ENCODE measurements around the gene HTR2A. TPM values are rescaled to one million over a fixed set of nuclear protein-coding genes. Genes with fewer than 3 reads are reported as not detected.

Gene HTR2A
- total RNA-seq (1 to 10 TPM in 1 of 2 donors, under 1 TPM in 1; 0.71 to 1.1 TPM), polyA plus RNA-seq (under 1 TPM; 0.09 to 0.16 TPM)
- long read RNA-seq, donor 1, result 0 reads
- long read RNA-seq, donor 2, result 0 reads
- long read RNA-seq, donor 3, partial matches to known transcripts, result 0 of 1 reads
- long read RNA-seq, donor 3, other reads (novel, unspliced or antisense), result 0 of 1 reads
- long read RNA-seq, donor 4, result 0 reads
- long read RNA-seq, donor 5, result 0 reads

DNA sequence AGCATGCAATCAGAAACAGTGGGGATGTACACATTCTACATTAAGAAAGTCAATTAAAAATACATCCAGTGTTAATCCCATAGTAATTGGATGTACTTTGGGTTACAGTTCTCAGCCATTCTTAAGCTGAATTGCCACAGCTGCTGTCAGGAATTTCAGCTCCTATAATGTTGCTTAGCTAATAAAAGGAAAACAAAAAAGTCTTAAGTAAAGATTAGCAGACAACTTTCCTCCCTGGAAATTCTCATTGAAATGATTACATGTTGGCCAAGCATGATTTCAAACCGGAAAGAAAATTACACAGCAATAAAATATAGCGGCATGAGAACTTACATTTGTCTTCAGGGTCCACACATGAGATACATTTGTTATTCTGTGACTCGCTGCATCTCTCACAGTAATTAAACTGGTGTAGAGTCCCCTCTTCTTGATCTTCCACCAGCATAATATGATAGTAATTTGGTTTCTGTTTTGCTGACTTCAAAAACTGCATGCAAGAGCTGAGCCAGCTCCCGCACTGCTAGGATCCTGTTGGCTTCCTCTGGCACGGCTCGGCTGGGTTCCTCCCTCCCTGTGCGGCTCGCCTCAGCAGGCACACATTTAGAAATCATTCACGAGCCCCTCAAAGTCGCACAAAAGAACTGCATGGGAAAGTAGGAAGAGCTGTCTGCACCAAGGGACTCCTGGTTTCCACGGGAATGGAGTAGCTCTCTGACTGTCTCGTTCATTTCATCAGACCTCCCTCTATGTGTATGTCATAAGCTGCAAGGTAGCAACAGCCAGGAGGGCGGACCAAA lies at the start of gene HTR2A:
Gene HTR2A (minus strand): TSS at position 713 of the 797 bp plus-strand sequence. CDS start 1,147 bp downstream, outside the sequence.
- WGBS, 2 donors, result 22 to 23% methylated on average over 13 of the region's 13 CpGs

DNA sequence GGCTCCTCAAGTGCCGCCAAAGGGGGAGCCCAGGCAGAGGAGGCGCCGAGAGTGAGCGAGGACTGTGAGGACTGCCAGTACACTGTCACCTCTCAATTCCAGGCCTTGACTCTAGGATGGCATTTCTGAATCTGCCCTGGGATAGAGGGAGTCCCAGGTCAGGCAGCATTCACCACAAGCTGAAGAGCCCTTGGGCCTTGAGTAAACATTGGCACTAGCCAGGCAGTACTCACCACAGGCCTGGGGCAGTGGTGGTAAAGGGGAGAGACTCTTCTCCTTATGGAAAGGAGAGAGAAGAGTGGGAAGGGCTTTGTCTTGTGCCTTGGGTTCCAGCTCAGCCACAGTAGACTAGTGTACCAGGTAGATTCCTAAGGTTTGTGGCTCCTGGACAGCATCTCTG lies 39.7 kb upstream of the HTR2A start:
- ATAC-seq (ENCODE audit: insufficient read depth, low FRiP score), result no peak

More for the DNA sequence above, at the start of gene HTR2A:
- ATAC-seq (ENCODE audit: insufficient read depth, low FRiP score), result no peak
- peak; percentile 52 to 75 (median 61) for DNase-seq
- Histone ChIP-seq H3K4me3 (no peak within 1 kb of the TSS), H3K4me1 (ENCODE audit: control insufficient read depth in 5 of 5, insufficient read depth in 5 of 5, low read length in 5 of 5) (peaks cover 0 to 24% (median 0%) of the 10 kb centered on the region in 5 donors), H3K27me3 (ENCODE audit: control insufficient read depth in 3 of 3, insufficient read depth in 3 of 3, low read length in 2 of 3) (no peaks in the 10 kb centered on the region), H3K36me3 (ENCODE audit: control insufficient read depth in 4 of 4, insufficient read depth in 4 of 4, low read length in 4 of 4) (no peaks in the 10 kb centered on the region), H3K27ac (ENCODE audit: low read depth in 1 of 2, low read length in 1 of 2) (no peak within 1 kb of the TSS), H3K9ac (ENCODE audit: insufficient read depth in 1 of 2, low read length in 2 of 2) (peak within 1 kb of the TSS; percentile 60 to 76), H3K9me3 (ENCODE audit: control insufficient read depth in 4 of 4, insufficient read depth in 3 of 4, low read length in 3 of 4) (no peaks in the 10 kb centered on the region)
- TF ChIP-seq CTCF (IDR thresholded peaks at IDR 0.05; ENCODE audit: control extremely low read depth, extremely low read depth), result no peak

DNA sequence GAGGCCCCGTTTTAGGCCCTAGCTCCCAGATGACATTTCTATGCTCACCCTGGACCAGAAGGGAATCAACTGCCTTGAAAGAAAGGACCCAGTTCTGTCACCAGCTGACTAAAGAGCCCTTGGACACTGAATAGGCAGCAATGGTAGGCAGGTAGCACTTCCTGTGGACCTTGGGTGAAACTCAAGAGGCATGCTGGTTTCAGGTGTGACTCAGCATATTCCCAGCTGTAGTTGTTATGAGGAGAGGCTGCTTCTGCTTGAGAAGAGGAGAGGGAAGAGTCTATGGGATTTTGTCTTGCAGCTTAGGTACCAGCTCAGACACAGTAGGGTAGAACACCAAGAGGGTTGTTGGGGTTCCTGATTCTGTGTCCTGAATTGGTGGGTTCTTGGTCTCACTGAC lies 37.9 kb upstream of the HTR2A start:
- no peak overlapping the region for H3K27ac ChIP-seq (ENCODE audit: low read depth in 1 of 2, low read length in 1 of 2)
- H3K36me3 ChIP-seq (ENCODE audit: control insufficient read depth in 4 of 4, insufficient read depth in 4 of 4, low read length in 4 of 4), result no peaks in the 10 kb centered on the region
- DNase-seq (no peak), ATAC-seq (ENCODE audit: insufficient read depth, low FRiP score) (no peak)
- no peaks in the 10 kb centered on the region for H3K27me3 ChIP-seq (ENCODE audit: control insufficient read depth in 3 of 3, insufficient read depth in 3 of 3, low read length in 2 of 3)
- TF ChIP-seq CTCF (IDR thresholded peaks at IDR 0.05; ENCODE audit: control extremely low read depth, extremely low read depth), result no peak
- H3K4me1 ChIP-seq (ENCODE audit: control insufficient read depth in 5 of 5, insufficient read depth in 5 of 5, low read length in 5 of 5), result peaks cover 0 to 2% (median 0%) of the 10 kb centered on the region in 5 donors
- 77 to 91% methylated on average over 1 of the region's 1 CpG for WGBS, 2 donors
- no peak overlapping the region for H3K4me3 ChIP-seq
- H3K9ac ChIP-seq (ENCODE audit: insufficient read depth in 1 of 2, low read length in 2 of 2), result no peak overlapping the region
- peaks cover 0 to 10% (median 5%) of the 10 kb centered on the region in 4 donors for H3K9me3 ChIP-seq (ENCODE audit: control insufficient read depth in 4 of 4, insufficient read depth in 3 of 4, low read length in 3 of 4)

More for the DNA sequence above, 39.7 kb upstream of the HTR2A start:
- DNase-seq, result no peak
- Histone ChIP-seq H3K4me3 (no peak overlapping the region), H3K9me3 (ENCODE audit: control insufficient read depth in 4 of 4, insufficient read depth in 3 of 4, low read length in 3 of 4) (peaks cover 0 to 10% (median 5%) of the 10 kb centered on the region in 4 donors), H3K9ac (ENCODE audit: insufficient read depth in 1 of 2, low read length in 2 of 2) (no peak overlapping the region), H3K4me1 (ENCODE audit: control insufficient read depth in 5 of 5, insufficient read depth in 5 of 5, low read length in 5 of 5) (peaks cover 0 to 2% (median 0%) of the 10 kb centered on the region in 5 donors), H3K36me3 (ENCODE audit: control insufficient read depth in 4 of 4, insufficient read depth in 4 of 4, low read length in 4 of 4) (no peaks in the 10 kb centered on the region), H3K27ac (ENCODE audit: low read depth in 1 of 2, low read length in 1 of 2) (no peak overlapping the region), H3K27me3 (ENCODE audit: control insufficient read depth in 3 of 3, insufficient read depth in 3 of 3, low read length in 2 of 3) (no peaks in the 10 kb centered on the region)
- no peak for TF ChIP-seq CTCF (IDR thresholded peaks at IDR 0.05; ENCODE audit: control extremely low read depth, extremely low read depth)
- 96 to 100% methylated on average over 4 of the region's 4 CpGs for WGBS, 2 donors
